Caco-2 (cell line): ENCODE results near the gene FLOT2. TPM values are rescaled to one million over a fixed set of nuclear protein-coding genes. Genes with fewer than 3 reads are reported as not detected.

Experiments
- BruUV-seq: library from RNA; stranded (reverse); fragments of 400-500 nt; replicated peaks from 2 replicates; lab custom pipeline; 2021; lab: Mats Ljungman, UMichigan
- CTCF ChIA-PET: fragments of 300-600 bp; sonication (Branson Sonifier 250); formaldehyde crosslinking; loops from one replicate; lab custom pipeline; 2022; ENCODE audit warnings: antibody characterized with exemption; lab: Charles Lee
- POLR2A ChIA-PET: fragments of 300-600 bp; sonication (Branson Sonifier 250); formaldehyde crosslinking; loops from one replicate; lab custom pipeline; 2022; ENCODE audit warnings: antibody characterized with exemption; lab: Charles Lee
- DNase-seq, 2 experiments: peaks; one replicate each; pipeline versions ENCODE4 v3.0.0 to v3.0.0-alpha.2; 2020 to 2022
- H3K27me3 ChIP-seq: replicated peaks from 2 replicates; pipeline ENCODE4 v1.6.0; 2011; ENCODE audit warnings: low read length; ENCODE audit not compliant: control insufficient read depth, insufficient read depth
- H3K36me3 ChIP-seq: 2 replicates; pipeline ENCODE4 v1.5.1; 2011; ENCODE audit warnings: low read length; ENCODE audit not compliant: control insufficient read depth, insufficient read depth
- H3K4me1 ChIP-seq: fragments of 250-450 bp; sonication (Bioruptor Pico); 2 replicates; pipeline ENCODE4 v1.5.1; 2020; ENCODE audit warnings: mild to moderate bottlenecking
- H3K4me3 ChIP-seq: 2 replicates; pipeline ENCODE4 v1.5.1; 2011; ENCODE audit warnings: low read depth, mild to moderate bottlenecking, control low read depth, low read length
- H3K9me3 ChIP-seq: fragments of 250-450 bp; sonication (Bioruptor Pico); 2 replicates; pipeline ENCODE4 v1.5.1; 2020; ENCODE audit warnings: mild to moderate bottlenecking, moderate library complexity
- H3K27ac Mint-ChIP-seq: one replicate; pipeline ENCODE4 v1.8.0; 2022; ENCODE audit warnings: mixed read lengths; ENCODE audit not compliant: unreplicated experiment
- H3K27me3 Mint-ChIP-seq: one replicate; pipeline ENCODE4 v1.8.0; 2022; ENCODE audit warnings: mixed read lengths; ENCODE audit not compliant: insufficient read depth, unreplicated experiment
- H3K36me3 Mint-ChIP-seq: one replicate; pipeline ENCODE4 v1.8.0; 2022; ENCODE audit warnings: mild to moderate bottlenecking, mixed read lengths; ENCODE audit not compliant: insufficient read depth, unreplicated experiment
- H3K4me1 Mint-ChIP-seq: one replicate; pipeline ENCODE4 v1.8.0; 2022; ENCODE audit warnings: low read depth, mixed read lengths; ENCODE audit not compliant: unreplicated experiment
- H3K4me3 Mint-ChIP-seq: one replicate; pipeline ENCODE4 v1.8.0; 2022; ENCODE audit warnings: mild to moderate bottlenecking, moderate library complexity, mixed read lengths; ENCODE audit not compliant: unreplicated experiment
- H3K9me3 Mint-ChIP-seq: one replicate; pipeline ENCODE4 v1.8.0; 2022; ENCODE audit warnings: mixed read lengths; ENCODE audit not compliant: unreplicated experiment
- CTCF ChIP-seq, 2 experiments: fragments of 200-600 bp in 1 of 2; IDR thresholded peaks; 1 replicate in 1 of 2; 2 replicates in 1 of 2; pipeline versions ENCODE4 v1.5.1 to v1.8.0; 2011 to 2022; ENCODE audit warnings: antibody characterized with exemption in 1 of 2, control low read depth in 1 of 2, inconsistent platforms in 1 of 2, low read depth in 1 of 2, low read length in 1 of 2, mild to moderate bottlenecking in 1 of 2, moderate library complexity in 1 of 2; ENCODE audit not compliant: insufficient read depth in 1 of 2, severe bottlenecking in 1 of 2, unreplicated experiment in 1 of 2
- intact Hi-C: fragments of 100-400 bp; cut with micrococcal nuclease; formaldehyde crosslinking; loops from one replicate; pipeline ENCODE4 v1.10.0; 2022; ENCODE audit not compliant: unreplicated experiment
- total RNA-seq: library from RNA; stranded (reverse); gene quantifications from 2 replicates; pipeline ENCODE4 v1.2.3, GENCODE V29; 2022

Gene FLOT2
- total RNA-seq, 1 experiment from 2014 or later = 189 TPM

GRCh38 chr17:28907709-28908475 is 10.4 kb upstream of the FLOT2 start:
- Mint-ChIP-seq H3K4me1 (peaks cover 15% of the 10 kb centered on the region), H3K27ac (no peak overlapping the region), H3K27me3 (no peaks in the 10 kb centered on the region), H3K36me3 (peaks cover 91% of the 10 kb centered on the region), H3K9me3 (no peaks in the 10 kb centered on the region), H3K4me3 (no peak overlapping the region)
- no peak for TF ChIP-seq CTCF (IDR thresholded peaks at IDR 0.05; ENCODE audit: insufficient read depth in 1 of 2, low read depth in 1 of 2, low read length in 1 of 2, severe bottlenecking in 1 of 2, unreplicated experiment in 1 of 2)
- no peaks in the 10 kb centered on the region for H3K9me3 ChIP-seq
- POLR2A ChIA-PET = no interaction called here
- no peaks in the 10 kb centered on the region for H3K27me3 ChIP-seq
- peaks cover 7% of the 10 kb centered on the region for H3K36me3 ChIP-seq
- no peaks in the 10 kb centered on the region for H3K4me1 ChIP-seq
- H3K4me3 ChIP-seq = no peak overlapping the region
- no peak for DNase-seq
- no TSS peak for BruUV-seq
- intact Hi-C loops = no loop called here
- CTCF ChIA-PET = interaction anchor here (0.5 to 0.8 kb wide), 3 partner anchors 10 to 181 kb away, joined by 3 to 6 read pairs (median 5); partner anchors contain the start of gene FLOT2

- H3K27ac Mint-ChIP-seq = no peak overlapping the region
Measured at GRCh38 chr17:28906706-28907438, 9.3 kb upstream of the FLOT2 start.

More at GRCh38 chr17:28906706-28907438, 9.3 kb upstream of the FLOT2 start:
- peaks cover 20% of the 10 kb centered on the region for H3K4me1 Mint-ChIP-seq
- peaks cover 1% of the 10 kb centered on the region for H3K4me1 ChIP-seq
- CTCF ChIA-PET = interaction anchor here (0.8 kb wide), 1 partner anchor 10 kb away, joined by 4 read pairs; no protein-coding TSS in a partner anchor
- no peak overlapping the region for H3K4me3 Mint-ChIP-seq
- no peaks in the 10 kb centered on the region for H3K9me3 Mint-ChIP-seq
- peaks cover 6% of the 10 kb centered on the region for H3K36me3 ChIP-seq
- BruUV-seq = no TSS peak
- H3K27me3 Mint-ChIP-seq = no peaks in the 10 kb centered on the region
- H3K36me3 Mint-ChIP-seq = peaks cover 81% of the 10 kb centered on the region
- POLR2A ChIA-PET = no interaction called here
- H3K9me3 ChIP-seq = no peaks in the 10 kb centered on the region
- TF ChIP-seq CTCF (IDR thresholded peaks at IDR 0.05; ENCODE audit: insufficient read depth in 1 of 2, low read depth in 1 of 2, low read length in 1 of 2, severe bottlenecking in 1 of 2, unreplicated experiment in 1 of 2) = no peak
- no peak for DNase-seq
- H3K4me3 ChIP-seq = no peak overlapping the region
- no peaks in the 10 kb centered on the region for H3K27me3 ChIP-seq
- intact Hi-C loops = no loop called here
